ENCODE data around the gene SETD6.
A peak's percentile ranks its signal among the peaks of the same experiment; 100 is the strongest.
"Not testable (repeated sequence)": the region's sequence is repeated elsewhere in the genome, so short reads cannot be mapped to it uniquely, and the experiment has no call there.

The SETD6 gene, protein sequence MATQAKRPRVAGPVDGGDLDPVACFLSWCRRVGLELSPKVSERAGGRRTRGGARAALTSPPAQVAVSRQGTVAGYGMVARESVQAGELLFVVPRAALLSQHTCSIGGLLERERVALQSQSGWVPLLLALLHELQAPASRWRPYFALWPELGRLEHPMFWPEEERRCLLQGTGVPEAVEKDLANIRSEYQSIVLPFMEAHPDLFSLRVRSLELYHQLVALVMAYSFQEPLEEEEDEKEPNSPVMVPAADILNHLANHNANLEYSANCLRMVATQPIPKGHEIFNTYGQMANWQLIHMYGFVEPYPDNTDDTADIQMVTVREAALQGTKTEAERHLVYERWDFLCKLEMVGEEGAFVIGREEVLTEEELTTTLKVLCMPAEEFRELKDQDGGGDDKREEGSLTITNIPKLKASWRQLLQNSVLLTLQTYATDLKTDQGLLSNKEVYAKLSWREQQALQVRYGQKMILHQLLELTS
- 39.5 to 41.0 reads per million in 2 experiments for total RNA-seq

DNA sequence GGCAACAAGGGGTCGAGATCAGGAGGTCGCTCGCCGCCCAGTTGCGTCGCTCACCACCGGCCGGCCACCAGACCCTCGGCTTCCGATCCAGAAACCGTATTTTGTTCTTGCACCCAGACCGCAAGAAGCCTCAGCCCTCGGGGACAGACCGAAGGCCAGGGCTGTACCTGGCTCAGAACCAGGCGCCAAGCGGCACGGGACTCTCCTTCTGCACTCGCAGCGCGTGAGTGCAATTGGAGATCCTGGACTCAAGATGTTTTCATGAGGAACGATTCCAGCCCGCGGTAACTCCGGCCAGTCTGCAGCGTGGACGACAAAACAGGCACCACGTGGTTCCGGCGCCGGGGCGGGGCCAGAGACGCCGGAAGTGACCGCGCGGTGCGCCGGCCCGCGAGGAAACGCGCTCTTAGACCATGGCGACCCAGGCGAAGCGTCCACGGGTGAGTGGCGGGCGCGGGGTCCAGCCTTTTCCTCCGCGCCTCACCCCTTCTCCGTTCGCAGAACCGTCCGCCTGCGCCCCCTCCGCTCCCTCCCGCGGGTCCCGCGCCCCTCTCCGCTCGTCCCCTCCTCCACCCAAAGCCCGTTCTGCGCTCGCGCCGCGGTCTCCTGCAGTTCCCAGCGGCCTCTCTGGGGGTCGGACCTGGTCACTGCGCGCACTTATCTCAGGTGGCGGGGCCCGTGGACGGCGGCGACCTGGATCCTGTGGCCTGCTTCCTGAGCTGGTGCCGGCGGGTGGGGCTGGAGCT, at the start of gene SETD6:
TSS of gene SETD6 (plus strand) at position 393 of the 746 bp plus-strand sequence. CDS start at position 414, 21 bp downstream.
- DNase-seq (ENCODE audit: low read depth), result peak; percentile 45

DNA sequence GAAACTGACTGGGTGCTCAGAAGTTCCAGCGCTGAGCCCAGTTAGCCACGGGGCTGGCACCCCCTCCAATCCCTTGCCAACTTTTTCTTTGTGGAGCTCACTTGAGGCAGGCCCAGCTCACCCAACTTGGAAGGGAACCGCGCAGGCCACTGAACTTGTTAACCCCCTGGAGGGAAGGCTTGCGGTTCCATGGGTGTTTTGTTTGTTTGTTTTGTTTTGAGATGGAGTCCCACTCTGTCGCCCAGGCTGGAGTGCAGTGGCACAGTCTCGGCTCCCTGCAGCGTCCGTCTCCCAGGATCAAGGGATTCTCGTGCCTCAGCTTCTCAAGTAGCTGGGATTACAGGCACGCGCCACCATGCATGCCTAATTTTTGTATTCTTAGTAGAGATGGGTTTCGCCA, 49.5 kb upstream of the SETD6 start:
- DNase-seq (ENCODE audit: low read depth), result no peak

DNA sequence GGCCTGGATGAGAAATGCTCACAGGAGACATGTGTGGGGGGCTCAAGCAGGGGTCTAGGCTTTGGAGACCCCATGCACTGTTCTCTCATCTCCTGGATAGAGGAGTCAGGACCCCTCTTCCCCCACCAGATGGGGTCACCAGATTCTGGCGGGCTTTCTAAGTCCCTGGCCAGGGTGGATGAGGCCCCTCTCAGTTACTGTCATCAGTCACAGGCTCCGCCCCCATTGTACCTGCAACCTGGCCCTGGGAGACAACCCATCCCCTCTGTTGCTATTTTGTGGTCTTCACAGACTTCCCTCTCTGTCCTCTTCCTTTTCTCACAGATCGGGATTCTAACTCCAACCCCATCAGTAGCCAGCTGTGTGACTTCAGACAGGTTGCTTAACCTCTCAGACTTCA, 48.9 kb upstream of the SETD6 start:
- DNase-seq (ENCODE audit: low read depth), result no peak

DNA sequence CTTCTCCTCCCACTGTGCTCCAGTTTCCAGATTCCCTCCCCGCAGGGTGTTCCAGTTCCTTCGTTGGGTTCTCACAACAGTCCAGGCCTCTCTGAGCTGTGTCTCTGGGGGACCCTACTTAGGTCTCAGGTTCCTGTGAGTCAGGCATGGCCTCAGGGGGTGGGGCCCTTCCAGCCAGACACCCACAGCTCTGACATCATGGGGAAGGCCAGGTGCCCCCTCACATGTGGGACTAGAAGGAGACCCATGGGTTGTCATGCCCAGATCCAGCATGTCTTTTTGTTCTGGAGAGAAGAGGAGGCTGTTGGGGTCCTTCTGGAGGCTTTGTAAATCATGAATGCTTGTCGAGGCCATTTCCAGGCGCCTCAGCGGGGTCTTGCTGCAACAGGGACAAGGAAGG, 47.4 kb upstream of the SETD6 start:
- no peak for DNase-seq (ENCODE audit: low read depth)

DNA sequence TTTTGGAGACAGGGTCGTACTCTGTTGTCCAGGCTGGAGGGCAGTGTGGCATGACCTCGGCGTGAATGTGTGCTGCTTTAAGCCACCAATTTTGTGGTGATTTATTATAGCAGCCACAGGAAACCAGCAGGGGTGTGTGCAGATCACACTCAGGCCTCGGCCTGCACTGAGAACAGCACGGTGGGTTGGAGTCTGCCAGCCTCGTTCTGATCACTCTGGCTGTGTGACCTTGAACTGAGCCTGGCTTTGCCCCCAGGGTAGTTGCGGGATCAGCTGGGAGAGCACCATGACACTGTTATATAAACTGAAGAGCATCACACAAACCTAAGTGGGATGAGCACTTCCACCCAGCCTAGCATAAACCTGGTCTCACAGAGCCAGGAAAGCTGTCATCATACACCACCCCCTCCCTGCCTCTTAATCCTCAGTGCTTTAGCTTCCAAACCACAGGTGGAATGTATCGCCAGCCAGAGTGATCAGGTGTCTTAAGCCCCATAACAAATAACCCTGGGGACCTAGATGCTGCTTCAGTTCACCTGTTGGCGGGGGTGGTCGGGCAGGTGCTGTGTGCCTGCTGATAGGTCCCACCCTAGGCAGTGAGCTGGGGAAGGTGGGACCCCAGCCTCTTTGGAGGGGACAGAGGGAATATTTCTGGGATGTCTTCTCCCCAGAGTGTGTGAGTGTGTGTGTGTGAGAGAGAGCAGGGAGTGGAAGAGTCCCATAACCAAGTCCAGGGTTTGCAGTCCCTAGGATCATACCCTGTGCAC, 43.9 kb upstream of the SETD6 start:
- DNase-seq (ENCODE audit: low read depth), result no peak

DNA sequence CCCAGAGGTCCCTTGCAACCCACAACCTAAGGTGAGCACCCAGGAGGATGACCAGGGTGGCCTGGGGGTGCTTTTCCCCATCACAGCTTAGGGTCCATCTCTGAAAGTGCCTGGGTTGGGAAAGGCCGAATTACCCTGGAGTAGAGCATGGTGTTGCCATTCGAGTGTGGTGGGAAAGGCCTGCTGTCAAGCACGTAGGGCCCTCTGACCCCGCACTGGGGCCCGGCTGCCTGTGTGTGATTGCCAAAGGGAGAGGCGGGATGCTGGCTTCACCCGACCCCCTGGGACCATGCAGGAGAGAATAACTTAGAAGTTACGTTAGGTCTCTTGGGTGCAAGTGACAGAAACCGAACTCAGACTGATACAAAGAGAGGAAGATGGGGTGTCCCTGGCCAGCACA, 43.1 kb upstream of the SETD6 start:
- no peak for DNase-seq (ENCODE audit: low read depth)

DNA sequence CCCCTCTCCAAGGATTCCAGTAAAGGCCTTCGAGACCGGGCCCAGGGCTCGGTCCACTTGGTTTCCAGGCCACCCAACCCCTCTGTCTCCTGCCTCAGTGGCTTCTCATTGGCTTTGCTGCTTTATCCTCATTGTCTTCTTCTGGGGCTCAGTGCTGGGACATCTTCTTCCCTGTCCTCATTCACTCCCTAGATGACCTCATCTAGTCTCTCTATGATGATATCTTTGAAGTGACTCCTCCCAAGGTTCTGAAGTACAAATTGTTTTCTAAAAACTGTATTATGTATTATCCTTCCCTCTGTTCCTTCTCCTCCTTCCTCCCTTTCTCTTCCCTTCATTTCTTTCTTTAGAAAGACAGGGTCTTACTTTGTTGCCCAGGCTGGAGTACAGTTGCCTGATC, 42.5 kb upstream of the SETD6 start:
- no peak for DNase-seq (ENCODE audit: low read depth)

DNA sequence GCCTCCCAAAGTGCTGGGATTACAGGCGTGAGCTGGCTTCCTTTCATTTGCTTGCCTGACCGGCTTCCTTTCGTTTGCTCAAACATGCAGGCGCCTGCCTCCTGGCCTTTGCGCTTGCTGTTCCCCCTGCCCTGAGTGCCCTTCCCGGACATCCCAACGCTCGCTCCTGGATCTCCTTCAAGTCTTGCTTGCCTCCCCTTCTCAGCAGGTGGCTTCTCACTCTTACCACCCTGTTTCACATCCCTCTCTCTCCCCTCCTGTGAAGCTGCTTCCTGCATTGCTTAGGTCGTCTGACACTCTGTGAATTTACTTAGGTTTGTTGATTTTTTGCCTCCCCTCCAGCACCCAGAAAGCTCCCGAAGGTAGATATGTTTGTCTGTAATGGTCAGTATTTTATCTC, 41.0 kb upstream of the SETD6 start:
- no peak for DNase-seq (ENCODE audit: low read depth)

DNA sequence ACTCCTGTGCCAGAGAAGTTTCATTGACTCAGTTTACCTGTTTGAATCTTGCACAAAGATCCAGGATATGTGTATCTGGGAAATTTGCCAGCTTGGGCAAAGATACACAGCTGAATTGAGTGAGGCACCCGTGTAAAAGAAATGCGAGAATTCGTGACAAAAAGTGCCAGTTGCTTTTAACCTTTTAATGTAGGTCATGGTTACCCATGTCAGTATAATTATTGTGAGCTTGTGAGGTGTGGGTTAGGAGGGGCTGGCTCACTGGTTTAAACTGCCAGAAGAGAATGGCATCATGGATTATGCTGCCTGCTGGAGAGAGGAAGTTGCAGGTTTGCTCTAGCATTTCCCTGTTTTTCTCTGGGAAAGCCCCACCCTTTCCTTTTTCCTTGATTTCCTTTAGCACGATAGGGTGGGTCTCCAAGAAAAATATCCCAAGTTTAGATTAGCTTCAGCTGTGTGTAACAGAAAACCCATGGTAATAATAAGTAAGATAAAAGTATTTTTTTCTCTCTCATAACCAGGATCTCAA, 40.2 kb upstream of the SETD6 start:
- no peak for DNase-seq (ENCODE audit: low read depth)

DNA sequence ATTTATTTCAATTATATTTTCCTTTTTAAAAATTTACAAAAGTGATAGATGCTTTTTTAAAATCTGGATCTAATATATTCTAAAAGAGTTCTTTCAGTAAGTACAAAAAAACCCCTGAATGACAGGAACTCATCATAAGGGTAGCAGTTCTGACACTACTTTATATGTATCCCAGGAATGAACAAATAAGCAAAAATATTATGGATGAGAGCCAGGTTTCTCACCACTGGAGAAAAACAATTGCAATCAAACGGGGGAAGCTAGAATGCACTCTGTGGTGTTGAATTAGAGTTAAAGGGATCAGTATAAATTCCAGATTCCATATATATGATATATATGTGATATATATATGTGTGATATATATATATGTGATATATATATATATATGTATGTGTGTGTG, 38.5 kb upstream of the SETD6 start:
- no peak for DNase-seq (ENCODE audit: low read depth)

DNA sequence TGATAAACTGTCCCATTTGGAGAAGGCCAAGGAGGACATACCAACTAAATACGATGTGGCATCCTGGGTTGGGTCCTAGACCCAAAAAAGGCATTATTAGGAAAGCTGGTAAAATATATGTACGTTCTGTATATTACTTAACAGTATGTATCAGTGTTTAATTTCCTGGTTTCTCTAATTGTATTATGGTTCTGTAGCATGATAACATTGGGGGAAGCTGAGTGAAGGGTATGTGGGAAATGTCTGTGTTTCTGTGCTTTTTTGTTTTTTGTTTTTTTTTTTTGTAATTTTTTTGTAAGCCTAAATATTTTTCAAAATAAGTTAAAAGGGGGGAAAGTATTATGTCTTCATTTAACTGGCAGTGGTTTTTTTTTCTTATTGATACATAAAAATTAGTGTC, 36.9 kb upstream of the SETD6 start:
- DNase-seq (ENCODE audit: low read depth), result no peak

DNA sequence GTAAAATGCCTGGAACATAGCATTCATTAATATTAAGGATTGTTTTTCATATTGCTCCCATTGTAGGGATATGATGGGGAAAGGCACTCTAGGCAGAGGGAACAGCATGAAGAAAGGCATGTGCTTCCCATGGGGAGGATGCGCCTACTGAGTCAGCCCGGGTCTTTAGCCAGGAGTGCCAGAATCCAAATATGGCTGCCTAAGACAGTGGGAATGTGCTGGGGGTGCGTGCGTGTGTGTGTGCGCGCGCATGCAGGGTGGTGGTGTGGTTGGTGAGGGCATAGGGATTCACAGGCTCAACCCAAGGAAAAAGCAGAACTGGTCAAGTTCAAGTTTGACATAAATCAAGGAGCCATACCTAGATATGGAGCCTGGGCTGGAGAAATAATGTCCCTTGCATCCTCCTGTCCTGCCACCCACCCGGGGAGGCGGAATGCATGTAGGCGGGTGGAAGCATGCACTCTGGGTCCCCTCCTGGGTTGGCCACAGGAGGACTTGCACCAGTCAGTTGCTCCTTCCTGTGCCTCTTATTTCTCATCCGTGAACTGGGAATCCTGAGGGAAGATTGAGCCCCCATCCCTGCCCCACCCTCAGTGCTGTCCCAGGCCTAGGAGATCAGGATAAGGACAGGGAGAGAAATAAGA, 34.0 kb upstream of the SETD6 start:
- no peak for DNase-seq (ENCODE audit: low read depth)

DNA sequence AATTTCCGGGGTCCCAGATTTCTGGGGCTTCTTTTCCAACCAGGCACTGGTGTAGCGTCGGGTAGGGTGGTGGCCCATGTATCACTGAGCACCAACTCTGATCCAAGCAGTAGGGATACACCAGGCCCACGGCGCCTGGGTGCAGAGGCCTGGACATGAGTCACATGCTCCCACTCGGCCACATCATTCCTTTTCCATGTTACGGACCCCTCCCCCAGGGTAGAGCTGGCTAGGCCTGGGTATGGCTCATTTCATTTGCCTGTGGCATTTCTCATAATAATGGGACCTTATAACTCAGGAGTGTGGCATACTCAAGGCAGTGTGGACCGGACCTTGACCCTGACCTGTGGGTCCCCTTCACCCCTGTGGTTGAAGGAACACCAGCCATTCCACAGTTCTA, 33.4 kb upstream of the SETD6 start:
- DNase-seq (ENCODE audit: low read depth), result no peak

DNA sequence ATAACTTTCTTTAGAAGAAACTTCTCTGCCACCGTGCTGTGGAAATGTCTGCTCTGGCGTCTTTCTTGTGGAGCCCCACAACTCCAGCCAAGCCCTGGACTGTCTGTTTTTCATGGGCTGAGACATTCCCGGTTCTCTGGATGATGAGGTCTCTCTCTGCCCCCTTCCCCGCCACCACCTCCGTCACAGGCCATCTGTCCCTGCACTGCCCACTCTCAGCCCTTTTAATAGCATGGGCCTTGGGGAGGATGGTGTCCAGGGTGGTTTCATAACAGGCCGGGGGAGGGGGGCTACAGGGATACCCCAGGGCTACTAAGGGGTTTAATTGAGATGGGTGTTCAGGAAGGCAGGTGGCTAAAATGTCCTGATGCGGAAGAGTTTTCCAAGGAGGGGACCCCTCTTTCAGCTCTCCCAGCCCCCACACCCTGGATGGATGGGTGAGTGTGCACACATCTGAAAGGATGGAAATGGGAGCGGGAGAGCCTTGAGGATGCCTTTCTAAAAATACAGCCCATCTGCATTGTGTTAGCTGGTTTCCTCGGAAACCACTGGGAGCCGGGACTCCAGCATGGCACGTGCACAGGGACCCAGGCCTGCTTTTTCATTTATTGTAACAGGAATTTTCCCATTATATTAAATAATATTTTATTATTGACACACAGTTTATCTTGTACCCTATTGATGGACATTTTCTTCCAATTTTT, 30.0 kb upstream of the SETD6 start:
- no peak for DNase-seq (ENCODE audit: low read depth)

DNA sequence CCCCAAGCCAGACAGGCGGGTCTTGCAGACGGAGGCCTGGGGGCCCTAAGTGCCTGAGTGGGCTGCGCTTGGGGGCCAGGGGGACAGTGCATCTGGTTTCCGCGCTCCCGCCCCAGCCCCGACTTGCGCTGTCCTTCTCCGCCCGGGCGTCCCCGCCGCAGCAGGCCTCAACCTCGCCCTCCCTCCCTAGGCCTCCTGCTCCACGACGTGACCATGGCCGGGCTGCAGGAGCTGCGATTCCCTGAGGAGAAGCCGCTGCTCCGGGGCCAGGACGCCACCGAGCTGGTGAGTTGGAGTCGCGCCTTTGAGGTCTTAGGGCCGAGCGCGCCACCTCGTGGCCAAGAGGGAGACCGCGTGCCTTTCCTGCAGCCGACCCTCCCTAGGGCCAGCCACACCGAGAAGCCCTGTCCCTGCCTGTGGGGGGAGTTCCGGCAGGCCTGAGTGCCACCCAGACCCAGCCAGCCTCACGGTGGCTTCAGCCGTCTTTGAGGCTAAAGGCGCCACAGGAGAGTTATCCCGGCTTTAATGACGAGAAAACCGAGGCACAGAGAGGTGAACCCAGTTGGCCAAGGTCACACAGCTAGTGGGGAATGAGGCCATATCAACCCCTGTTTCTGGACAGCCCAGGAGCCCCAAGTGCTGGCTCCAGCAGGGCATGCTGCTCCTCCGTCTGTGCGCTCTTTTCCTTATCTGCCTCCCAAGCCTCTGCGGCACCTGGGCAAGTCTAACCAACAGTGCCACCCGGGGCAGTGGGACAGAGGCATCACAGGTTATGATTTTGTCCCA, 27.6 kb upstream of the SETD6 start:
- peak; percentile 54 for DNase-seq (ENCODE audit: low read depth)

DNA sequence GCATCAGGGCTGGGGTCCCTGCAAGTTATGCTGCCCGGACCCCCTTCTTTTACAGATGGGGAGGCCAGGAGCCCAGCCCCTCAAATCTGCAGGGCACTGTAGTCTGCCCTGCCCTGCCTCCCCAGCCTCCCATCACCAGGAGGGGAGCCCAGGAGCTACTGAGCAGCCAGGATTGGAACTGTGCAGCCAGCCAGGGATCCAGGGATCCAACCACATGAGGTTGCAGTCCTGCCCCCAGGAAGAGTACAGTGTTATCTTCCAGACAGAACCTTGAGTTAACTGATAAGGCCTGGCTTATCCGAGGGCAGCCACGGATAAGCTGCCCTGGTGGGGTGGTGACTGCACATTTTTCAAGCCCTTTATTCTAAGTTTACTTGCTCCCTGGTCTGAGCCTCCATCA, 26.8 kb upstream of the SETD6 start:
- DNase-seq (ENCODE audit: low read depth), result no peak

DNA sequence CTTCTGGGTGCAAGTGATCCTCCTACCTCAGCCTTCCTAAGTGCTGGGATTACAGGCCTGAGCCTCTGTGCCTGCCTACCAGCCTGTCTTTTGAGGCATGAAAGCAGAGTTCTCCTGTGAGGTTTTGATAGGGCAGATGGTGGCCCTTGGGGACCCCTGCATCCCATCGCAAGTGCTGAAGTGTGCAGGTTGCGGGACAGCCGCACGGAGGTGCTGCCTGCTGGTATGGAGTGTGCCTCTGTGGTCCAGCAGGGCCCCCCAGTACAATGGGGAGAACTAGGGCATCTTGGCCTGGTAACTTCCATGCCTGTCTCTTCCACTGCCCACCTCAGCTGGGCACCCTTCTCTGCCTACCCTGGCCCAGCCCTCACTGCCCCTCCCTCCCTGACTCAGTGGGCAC, 25.3 kb upstream of the SETD6 start:
- DNase-seq (ENCODE audit: low read depth), result no peak

DNA sequence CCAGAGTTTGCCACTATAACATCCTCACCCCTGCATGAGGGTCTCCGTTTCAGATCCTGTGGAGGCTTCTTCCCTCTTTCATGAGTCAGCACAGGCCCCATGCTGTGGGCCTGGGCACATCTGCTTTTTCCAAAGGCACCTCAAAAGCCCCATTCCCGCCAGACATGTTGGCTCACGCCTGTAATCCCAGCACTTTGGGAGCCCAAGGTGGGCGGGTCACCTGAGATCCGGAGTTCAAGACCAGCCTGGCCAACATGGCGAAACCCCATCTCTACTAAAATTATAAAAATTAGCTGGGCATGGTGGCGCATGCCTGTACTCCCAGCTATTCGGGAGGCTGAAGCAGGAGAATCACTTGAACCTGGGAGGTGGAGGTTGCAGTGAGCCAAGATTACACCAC, 24.8 kb upstream of the SETD6 start:
- not testable (repeated sequence) for DNase-seq (ENCODE audit: low read depth)

DNA sequence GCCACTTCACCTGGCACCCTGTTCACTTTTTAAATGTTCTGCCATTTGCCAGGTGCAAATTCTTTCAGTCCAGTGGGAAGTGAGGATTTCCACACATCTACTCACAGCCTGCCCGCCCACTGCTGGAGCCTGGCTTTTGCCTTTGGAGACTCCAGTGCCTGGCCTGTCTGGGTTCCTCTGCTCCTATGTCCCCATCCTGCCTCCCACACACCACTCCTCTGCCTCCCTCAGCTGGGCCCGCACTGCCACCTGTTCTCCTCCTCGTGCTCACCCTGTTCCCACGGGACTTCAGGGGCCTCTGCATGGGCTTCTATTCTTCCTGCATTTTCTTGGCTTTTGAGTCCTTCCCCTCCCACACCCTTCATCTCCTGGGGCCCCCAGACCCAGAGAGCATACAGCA, 23.3 kb upstream of the SETD6 start:
- DNase-seq (ENCODE audit: low read depth), result no peak

DNA sequence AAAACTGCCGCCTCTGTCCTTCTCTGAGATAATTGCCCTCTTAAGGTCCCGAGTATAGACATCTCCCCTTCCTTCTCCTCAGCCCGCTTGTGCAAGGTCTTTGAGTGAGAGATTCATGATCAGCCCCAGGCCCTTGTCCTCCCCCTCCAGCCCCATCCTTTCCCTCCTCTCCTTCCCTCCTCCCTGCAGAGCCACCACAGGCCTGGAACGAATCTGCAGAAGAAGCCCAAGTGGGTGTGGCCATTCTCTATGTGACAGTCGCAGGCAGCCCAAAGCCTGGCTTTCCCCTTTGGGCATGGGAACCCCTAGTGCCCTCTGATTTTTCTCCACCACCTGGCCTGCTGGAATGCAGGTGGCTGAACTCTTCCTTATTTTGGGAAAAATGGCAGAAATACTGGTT, 22.6 kb upstream of the SETD6 start:
- no peak for DNase-seq (ENCODE audit: low read depth)
